GM12873 (cell line): ENCODE data around the gene ALOX12B.

Experiments used
- CTCF ChIP-seq: IDR thresholded peaks from 2 replicates; pipeline ENCODE4 v1.5.1; 2012; ENCODE audit warnings: low read depth, mild to moderate bottlenecking, moderate library complexity, low read length, control low read depth; ENCODE audit not compliant: insufficient read depth; ENCODE audit errors: missing control alignments

Gene ALOX12B

GRCh38 chr17:8041249-8041928 is 46.1 kb downstream of the ALOX12B start:
- peak; percentile 71 for TF ChIP-seq CTCF

GRCh38 chr17:8039611-8040168 is 47.8 kb downstream of the ALOX12B start:
- no peak for TF ChIP-seq CTCF

- no peak for TF ChIP-seq CTCF
These were observed 48.4 kb downstream of the ALOX12B start, which contains the start of gene ALOX15B for GRCh38 chr17:8038954-8039610. Gene ALOX15B, plus strand, starts transcription at chr17:8039059. Its CDS starts 97 bp downstream, at chr17:8039156.

GRCh38 chr17:8032442-8032841 is 55.1 kb downstream of the ALOX12B start:
- no peak for TF ChIP-seq CTCF

- no peak for TF ChIP-seq CTCF
These were observed 55.6 kb downstream of the ALOX12B start for GRCh38 chr17:8031950-8032349.

GRCh38 chr17:8031261-8031661 is 56.3 kb downstream of the ALOX12B start:
- no peak for TF ChIP-seq CTCF

- no peak for TF ChIP-seq CTCF
These were observed 58.4 kb downstream of the ALOX12B start for GRCh38 chr17:8029121-8029520.
